ENCODE results near the gene DDX24. TPM values are rescaled to one million over a fixed set of nuclear protein-coding genes. Genes with fewer than 3 reads are reported as not detected.

The DDX24 gene
- total and polyA plus RNA-seq, 2 experiments from 2014 or later: 127 to 145 TPM

DNA sequence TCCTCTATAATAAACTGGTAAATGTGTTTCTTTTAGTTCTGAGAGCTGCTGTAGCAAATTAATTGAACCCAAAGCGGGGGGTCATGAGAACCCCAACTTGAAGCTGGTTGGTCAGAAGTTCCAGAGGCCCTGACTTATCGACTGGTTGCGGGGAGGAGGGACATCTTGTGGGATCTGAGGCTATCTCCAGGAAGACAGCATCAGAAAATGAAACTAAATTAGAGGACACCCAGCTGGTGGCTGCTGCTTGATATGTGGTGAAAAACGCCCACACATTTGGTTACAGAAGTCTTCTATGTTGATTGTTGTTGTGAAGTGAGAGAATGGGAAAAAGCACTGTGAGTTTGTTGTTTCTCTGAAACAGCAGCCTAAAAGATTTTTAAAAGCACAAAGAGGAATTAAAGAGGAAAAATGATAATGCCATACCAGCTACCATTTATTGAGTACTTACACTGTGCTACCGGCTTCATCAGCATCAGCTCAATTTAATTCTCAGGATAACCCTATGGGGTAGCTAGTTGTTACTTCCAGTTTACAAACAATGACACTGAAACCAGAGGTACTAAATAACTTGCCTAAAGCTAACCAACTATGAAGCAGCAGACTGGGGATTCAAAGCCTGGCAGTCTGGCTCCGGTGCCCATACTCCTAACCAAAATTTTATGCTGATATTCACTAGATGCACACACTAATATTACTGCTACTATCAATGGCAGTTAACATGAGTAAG lies 24.3 kb downstream of the DDX24 start:
- 97% methylated on average over 6 of the region's 6 CpGs for WGBS (ENCODE audit: low lambda C conversion rate, missing lambda C conversion rate)
- Histone ChIP-seq H3K36me3 (replicated peaks; ENCODE audit: insufficient read depth, low read depth) (peaks cover 7% of the 10 kb centered on the region), H3K4me2 (no peak overlapping the region), H3K27me3 (no peaks in the 10 kb centered on the region), H3K27ac (no peak overlapping the region), H3K79me2 (peaks cover 29% of the 10 kb centered on the region), H3K4me3 (no peak overlapping the region), H3K9me3 (ENCODE audit: low read depth) (no peaks in the 10 kb centered on the region), H3K9me2 (replicated peaks; ENCODE audit: insufficient read depth) (no peaks in the 10 kb centered on the region), H4K20me1 (ENCODE audit: insufficient read depth, poor library complexity, severe bottlenecking) (peaks cover 2% of the 10 kb centered on the region), H3K4me1 (ENCODE audit: insufficient read depth) (peaks cover 6% of the 10 kb centered on the region), H2AFZ (no peak overlapping the region)
- no peak for TF ChIP-seq EZH2 (IDR thresholded peaks at IDR 0.05; ENCODE audit: borderline replicate concordance)
- TF ChIP-seq EZH2phosphoT487 (IDR thresholded peaks at IDR 0.05; ENCODE audit: low read depth, severe bottlenecking, unreplicated experiment): no peak
- TF ChIP-seq CTCF (IDR thresholded peaks at IDR 0.05; ENCODE audit: poor library complexity): no peak
- DNase-seq (ENCODE audit: low spot score): no peak

DNA sequence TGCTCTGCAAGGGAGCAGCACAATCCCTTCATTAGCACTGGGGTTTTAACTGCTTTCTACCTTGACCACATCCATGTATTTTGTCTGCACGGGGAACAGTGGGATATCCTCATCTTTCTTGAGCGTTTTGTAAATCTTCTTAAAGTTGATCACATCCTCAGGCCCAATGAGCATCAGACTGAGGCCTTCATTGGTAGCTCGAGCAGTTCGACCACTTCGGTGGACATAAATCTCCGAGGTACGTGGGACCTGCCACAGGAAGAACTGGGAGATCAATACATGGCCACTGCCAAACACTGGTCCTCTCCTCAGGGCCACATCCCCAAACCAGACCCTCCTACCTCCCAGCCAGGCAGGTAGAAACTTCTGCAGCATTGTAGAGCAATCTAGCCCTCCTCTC lies 26.1 kb downstream of the DDX24 start:
- H3K4me1 ChIP-seq (ENCODE audit: insufficient read depth): peaks cover 6% of the 10 kb centered on the region
- no peak for DNase-seq (ENCODE audit: low spot score)
- H3K36me3 ChIP-seq (replicated peaks; ENCODE audit: insufficient read depth, low read depth): peaks cover 6% of the 10 kb centered on the region
- no peak for TF ChIP-seq EZH2phosphoT487 (IDR thresholded peaks at IDR 0.05; ENCODE audit: low read depth, severe bottlenecking, unreplicated experiment)
- TF ChIP-seq CTCF (IDR thresholded peaks at IDR 0.05; ENCODE audit: poor library complexity): no peak
- TF ChIP-seq EZH2 (IDR thresholded peaks at IDR 0.05; ENCODE audit: borderline replicate concordance): no peak
- no peaks in the 10 kb centered on the region for H3K27me3 ChIP-seq
- peaks cover 10% of the 10 kb centered on the region for H3K79me2 ChIP-seq
- no peak overlapping the region for H3K27ac ChIP-seq
- WGBS (ENCODE audit: low lambda C conversion rate, missing lambda C conversion rate): 93% methylated on average over 7 of the region's 7 CpGs
- H2AFZ ChIP-seq: no peak overlapping the region
- no peaks in the 10 kb centered on the region for H3K9me2 ChIP-seq (replicated peaks; ENCODE audit: insufficient read depth)
- no peak overlapping the region for H3K4me3 ChIP-seq
- no peak overlapping the region for H3K4me2 ChIP-seq
- no peaks in the 10 kb centered on the region for H3K9me3 ChIP-seq (ENCODE audit: low read depth)
- H4K20me1 ChIP-seq (ENCODE audit: insufficient read depth, poor library complexity, severe bottlenecking): peaks cover 2% of the 10 kb centered on the region

- Histone ChIP-seq H3K36me3 (replicated peaks; ENCODE audit: insufficient read depth, low read depth) (peaks cover under 1% of the 10 kb centered on the region), H3K9me2 (replicated peaks; ENCODE audit: insufficient read depth) (no peaks in the 10 kb centered on the region), H3K4me2 (no peak overlapping the region), H3K27me3 (no peaks in the 10 kb centered on the region), H3K79me2 (peaks cover 5% of the 10 kb centered on the region), H3K4me1 (ENCODE audit: insufficient read depth) (peaks cover 6% of the 10 kb centered on the region), H3K27ac (no peak overlapping the region), H3K4me3 (no peak overlapping the region), H4K20me1 (ENCODE audit: insufficient read depth, poor library complexity, severe bottlenecking) (peaks cover 2% of the 10 kb centered on the region), H2AFZ (no peak overlapping the region), H3K9me3 (ENCODE audit: low read depth) (no peaks in the 10 kb centered on the region)
- WGBS (ENCODE audit: low lambda C conversion rate, missing lambda C conversion rate): 95% methylated on average over 1 of the region's 1 CpG
- TF ChIP-seq EZH2 (IDR thresholded peaks at IDR 0.05; ENCODE audit: borderline replicate concordance) (no peak), CTCF (IDR thresholded peaks at IDR 0.05; ENCODE audit: poor library complexity) (no peak), EZH2phosphoT487 (IDR thresholded peaks at IDR 0.05; ENCODE audit: low read depth, severe bottlenecking, unreplicated experiment) (no peak)
- DNase-seq (ENCODE audit: low spot score): no peak
These were observed 26.6 kb downstream of the DDX24 start for GRCh38 chr14:94054401-94054800.
